GM21447 (cell line): ENCODE data around the gene CDYL.

Source experiments
- ATAC-seq: cut with Tn5 transposase; IDR thresholded peaks from one replicate; pipeline ENCODE4 v1.9.1; 2021; ENCODE audit not compliant: unreplicated experiment

Gene CDYL

GRCh38 chr6:4802312-4802935, 26.2 kb downstream of the CDYL start:
- ATAC-seq, result peak; percentile 70

DNA sequence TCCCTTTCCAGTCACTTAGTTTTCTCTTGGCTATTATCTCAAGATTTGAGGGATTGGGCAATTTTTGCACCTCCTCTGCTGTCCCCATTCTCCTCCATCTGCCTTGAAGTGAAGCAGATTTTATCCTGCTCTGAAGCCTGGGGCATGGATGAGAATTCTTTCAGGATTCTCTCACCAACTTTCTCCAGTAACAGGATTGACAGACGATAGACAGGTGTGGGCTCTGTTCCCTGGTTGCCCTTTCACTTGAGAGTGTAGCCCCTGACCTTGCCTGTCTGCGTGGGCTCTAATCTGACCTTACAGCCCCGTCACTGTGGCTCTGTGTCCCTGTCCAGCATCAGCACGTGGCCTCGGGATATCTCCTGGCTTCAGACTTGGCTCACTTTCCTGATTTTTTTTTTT, 27.1 kb downstream of the CDYL start:
- no peak for ATAC-seq

DNA sequence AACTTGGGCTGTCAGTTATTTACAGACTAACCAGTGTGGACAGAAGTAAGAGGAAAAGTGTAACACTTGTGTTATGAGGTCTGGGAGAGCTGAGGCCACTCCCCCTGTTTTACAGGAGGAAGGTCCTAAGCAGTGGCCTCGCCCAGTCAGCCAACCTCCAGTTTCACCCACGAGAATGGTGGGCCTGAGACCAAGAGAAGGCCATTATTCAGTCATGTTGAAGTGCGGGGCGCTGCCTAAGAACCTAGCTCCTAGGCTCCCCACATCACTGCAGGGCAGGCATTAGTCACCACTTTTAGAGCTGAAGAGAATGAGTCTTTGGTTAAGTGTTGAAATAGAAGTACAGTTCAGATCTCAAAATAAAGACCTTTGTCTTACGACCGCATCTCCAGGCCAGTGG, 27.9 kb downstream of the CDYL start:
- no peak for ATAC-seq

DNA sequence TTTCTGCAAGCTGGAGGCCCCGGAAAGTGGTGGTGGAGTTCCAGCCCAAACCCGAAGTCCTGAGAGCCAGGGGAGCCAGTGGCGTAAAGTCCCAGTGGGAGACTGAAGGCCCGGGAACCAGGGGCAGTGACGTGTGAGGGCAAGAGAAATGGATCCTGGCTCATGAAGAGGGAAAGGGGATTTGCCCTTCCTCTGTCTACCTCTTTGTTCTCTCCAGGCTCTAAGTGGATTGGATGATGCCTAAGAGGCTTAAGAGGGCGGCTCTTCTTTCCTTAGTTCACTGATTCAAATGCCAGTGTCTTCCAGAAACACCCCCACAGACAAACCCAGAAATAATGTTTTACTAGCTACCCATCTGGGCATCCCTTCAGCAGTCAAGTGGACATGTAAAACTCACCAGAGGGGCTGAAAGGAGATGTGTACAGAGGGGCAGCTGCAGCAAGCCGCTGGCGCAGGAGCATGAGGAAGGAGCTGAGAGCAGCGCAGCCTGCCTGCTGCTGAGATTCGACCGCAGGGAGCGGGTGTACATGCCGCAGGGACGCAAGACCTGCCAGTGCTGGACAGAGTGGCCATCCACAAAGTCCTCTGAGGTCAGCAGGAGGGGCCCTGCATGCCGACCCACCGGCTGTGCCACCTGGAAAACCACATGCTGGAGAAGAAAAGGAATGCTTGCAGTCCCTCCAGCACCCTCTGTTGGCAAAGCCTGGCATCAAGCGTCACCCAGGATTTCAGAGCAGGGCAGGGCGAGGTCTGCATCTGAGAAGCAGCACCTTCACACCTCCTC, 29.5 kb downstream of the CDYL start:
- no peak for ATAC-seq

- no peak for ATAC-seq
Observed at GRCh38 chr6:4806337-4806725, 30.1 kb downstream of the CDYL start.

DNA sequence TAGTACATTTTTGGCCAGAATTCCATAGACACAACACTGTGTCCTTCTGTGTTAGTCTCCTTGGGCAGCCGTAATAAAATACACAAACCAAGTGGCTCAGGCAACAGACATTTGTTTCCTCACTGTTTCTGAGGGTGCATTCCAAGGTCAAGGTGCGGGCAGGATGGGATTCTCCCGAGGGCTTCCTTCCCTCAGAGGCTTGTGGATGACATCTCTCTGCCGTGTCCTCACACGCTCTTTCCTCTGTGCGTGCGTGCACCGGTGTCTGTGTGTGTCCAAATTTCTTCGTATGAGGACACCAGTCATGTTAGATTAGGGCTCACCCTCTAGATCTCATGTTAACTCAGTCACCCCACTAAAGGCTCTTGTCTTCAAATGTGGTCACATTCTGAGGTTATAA, 30.6 kb downstream of the CDYL start:
- ATAC-seq, result no peak

DNA sequence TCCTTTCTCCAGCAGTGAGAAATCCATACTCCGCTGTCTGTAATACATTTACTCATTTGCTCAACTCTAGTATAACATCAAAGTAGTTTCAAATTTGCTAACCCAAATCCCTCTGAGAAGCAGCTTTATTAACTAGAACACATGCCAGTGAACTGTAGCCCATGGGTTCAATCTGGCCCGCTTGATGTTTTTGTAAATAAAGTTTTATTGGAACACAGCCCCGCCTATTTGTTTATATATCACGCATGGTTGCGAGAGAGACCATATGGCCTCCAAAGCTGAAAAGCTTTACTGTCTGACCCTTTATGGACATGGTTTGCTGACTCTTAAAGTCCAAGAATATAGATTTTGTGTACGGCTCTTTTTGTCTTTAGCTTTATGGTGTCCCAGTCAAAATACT, 32.2 kb downstream of the CDYL start:
- ATAC-seq, result no peak

- no peak for ATAC-seq
Observed at GRCh38 chr6:4809999-4810918, 34.1 kb downstream of the CDYL start.

DNA sequence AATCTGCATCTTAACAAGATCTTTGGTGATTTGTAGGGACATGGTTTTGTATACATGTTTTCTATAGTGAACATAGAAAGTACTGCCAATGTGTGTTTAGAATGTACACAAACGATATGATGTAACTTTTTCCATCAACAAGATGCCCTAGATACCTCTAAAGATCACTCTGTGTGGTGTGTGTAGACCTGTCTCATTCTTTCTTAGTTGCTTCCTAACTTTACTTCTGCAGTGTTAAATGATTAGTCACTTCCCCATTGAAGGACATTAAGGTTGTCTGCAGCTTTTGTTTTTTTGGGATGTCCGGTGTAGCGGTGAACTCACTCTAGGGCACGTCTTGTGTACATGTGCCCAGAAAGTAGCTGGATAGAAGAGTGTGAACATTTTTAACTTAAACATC, 35.9 kb downstream of the CDYL start:
- no peak for ATAC-seq

DNA sequence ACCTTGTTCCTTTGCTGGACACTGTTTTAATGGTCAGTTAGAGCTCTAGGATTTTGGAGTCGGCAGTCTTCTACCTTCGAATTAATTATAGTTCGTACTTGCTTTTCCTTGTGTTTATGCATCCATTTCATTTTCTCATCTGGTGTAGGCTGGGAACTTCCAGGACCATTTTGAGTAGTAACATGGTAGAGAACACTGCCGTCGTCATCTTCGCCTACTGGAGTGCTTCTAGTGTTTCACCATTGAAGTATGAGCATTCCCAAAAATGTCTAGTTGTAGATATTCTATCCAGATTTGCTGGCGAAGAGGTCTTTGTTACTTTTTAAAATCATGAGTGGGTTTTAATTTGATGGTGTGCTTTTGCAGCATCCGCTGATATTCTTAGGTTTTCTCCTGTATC, 36.9 kb downstream of the CDYL start:
- ATAC-seq, result no peak

GRCh38 chr6:4814212-4814611, 38.0 kb downstream of the CDYL start:
- ATAC-seq, result peak; percentile 75

- ATAC-seq, result no peak
Observed at GRCh38 chr6:4814987-4815386, 38.8 kb downstream of the CDYL start.

DNA sequence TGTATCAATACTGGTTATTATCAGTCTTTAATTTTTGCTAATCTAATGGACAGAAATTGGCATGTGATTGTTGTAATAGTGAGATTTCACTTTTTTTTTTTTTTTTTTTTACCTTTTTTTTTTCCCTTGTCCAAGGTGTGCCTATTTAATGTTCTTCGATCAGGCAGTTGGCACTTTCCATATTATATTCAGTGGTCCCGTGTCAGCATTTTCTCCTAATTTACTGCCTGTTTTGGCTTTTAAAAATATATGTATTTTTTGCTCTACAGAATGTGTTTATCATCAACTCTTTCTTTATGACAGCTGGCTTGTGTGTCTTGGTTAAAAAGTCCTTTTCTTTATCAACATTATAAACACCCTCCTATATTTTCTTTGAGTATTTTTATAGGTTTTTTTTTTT, 39.4 kb downstream of the CDYL start:
- no peak for ATAC-seq

- ATAC-seq, result no peak
Observed at GRCh38 chr6:4816904-4817303, 40.7 kb downstream of the CDYL start.

- ATAC-seq, result no peak
Observed at GRCh38 chr6:4817551-4817950, 41.3 kb downstream of the CDYL start.

- no peak for ATAC-seq
Observed at GRCh38 chr6:4818272-4818938, 42.2 kb downstream of the CDYL start.

GRCh38 chr6:4819706-4820283, 43.6 kb downstream of the CDYL start:
- ATAC-seq, result no peak

DNA sequence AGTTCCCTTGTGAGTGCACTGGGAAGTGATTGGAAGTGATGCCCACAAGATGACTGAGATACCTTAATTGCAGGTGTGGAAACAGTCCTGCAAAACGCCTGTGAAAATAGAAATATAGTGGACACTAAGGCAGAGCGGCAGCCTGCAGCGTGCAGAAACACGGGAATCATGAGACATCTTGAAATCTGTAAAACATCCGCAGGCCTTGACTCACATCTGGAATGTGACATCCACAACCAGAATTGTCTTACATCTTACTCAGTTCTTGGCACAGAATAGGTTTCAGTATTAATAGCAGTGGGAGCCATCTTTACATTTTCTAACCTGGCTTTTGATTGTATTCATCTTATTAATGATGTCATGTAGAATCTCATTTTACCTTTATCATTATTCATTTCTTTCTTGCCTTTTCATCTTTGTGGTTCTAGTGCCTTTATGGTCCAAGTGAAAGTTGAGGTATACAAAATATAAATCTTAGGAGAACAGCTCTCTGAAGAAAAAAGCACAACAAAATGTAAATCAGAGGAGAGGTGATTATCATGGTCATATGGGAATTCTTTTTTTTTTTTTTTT, 44.6 kb downstream of the CDYL start:
- no peak for ATAC-seq

DNA sequence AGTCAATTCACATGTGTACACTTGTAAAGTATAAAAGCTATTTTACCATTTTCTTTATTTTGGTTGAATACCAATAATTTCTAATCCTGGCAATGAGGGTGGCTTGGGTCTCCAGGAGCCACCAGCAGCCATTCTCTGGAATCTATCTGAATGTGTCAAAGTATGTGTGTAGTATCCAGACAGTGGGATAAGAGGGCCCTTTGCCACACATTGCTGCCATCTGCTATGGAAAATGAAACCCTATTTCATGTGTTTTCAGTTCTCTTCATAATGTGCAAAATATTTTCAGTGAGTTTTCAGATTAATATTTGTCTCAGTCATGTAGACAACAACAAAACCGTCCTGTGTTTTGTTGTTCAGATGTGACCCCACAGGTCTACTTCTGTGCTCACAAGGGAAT, 46.3 kb downstream of the CDYL start:
- ATAC-seq, result no peak

DNA sequence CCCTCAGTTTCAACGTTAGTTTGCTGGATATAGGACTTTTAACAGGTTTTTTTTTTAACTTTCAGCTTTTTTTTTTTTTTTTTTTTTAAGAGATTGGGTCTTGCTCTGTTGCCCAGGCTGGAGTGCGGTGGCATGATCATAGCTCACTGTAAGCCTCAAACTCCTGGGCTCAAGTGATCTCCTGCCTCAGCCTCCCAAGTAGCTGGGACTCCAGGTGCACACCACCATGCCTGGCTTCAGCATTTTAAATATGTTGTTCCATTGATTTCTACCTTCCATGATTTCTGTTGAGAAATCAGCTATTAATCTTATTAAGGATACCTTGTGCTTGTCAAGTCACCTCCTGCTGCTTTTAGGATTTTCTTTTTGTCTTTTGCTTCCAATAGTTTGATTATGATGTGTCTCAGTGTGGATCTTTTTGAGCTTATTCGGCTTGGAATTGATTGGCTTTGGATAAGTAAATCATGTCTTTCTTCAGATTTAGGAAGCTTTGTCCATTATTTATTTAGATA, 52.0 kb downstream of the CDYL start:
- no peak for ATAC-seq
